Measurements from ENCODE around the gene IQGAP2.
"Not testable (repeated sequence)": the region's sequence is repeated elsewhere in the genome, so short reads cannot be mapped to it uniquely, and the experiment has no call there.

Gene IQGAP2

DNA sequence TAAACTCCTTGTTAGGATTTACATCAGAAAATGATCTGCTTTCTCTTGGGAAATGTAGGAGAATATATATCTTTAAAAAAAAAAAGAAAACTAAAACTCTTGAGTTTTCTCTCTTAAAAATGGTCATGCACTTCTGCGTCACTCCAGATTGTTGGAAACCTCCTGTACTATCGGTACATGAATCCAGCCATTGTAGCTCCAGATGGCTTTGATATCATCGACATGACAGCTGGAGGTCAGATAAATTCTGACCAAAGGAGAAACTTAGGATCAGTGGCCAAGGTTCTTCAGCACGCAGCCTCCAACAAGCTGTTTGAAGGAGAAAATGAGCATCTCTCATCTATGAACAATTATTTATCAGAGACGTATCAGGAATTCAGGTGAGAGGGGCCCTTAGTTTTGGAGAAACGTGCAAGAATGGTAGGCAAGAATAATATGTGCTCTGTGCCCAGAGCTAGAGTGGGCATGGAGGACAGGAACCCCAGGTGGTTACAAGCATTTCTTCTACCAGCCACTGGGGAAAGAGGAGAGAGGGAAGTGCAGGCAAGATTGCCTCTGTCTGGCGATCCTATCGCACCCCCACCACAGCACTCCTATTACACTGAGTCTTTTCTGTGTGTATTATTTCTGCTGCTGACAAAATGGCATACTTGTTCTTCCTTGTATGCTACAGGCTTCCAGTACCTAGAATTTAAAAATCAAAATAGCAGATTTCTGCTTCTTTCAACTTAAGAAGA is 271.4 kb downstream of the IQGAP2 start:
- DNase-seq: no peak

DNA sequence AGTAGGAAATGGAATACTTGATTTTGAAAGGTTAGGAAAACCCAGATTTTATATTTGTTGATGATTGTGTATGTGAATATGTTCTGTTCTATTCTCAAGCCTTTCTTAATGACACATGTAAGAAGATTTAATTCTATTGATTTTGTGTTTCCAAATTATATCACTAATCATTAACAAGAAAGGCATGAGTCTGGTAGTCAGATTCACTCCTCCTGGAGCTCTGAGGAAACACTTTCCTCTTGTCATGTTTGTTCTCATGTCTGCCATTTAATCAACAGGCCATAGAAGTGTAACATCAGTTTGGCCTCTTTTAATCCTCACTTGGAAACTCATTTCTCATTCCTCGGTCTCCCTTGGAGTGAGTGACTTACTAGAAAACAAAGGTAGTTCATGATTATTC is 272.3 kb downstream of the IQGAP2 start:
- no peak for DNase-seq

- DNase-seq: no peak
Measured at GRCh38 chr5:76677849-76678472, 274.9 kb downstream of the IQGAP2 start.

GRCh38 chr5:76679231-76679630 is 276.1 kb downstream of the IQGAP2 start:
- no peak for DNase-seq

- DNase-seq: not testable (repeated sequence)
Measured at GRCh38 chr5:76680826-76681225, 277.7 kb downstream of the IQGAP2 start.

- DNase-seq: no peak
Measured at GRCh38 chr5:76681287-76681686, 278.2 kb downstream of the IQGAP2 start.

GRCh38 chr5:76682387-76682786 is 279.3 kb downstream of the IQGAP2 start:
- DNase-seq: no peak

DNA sequence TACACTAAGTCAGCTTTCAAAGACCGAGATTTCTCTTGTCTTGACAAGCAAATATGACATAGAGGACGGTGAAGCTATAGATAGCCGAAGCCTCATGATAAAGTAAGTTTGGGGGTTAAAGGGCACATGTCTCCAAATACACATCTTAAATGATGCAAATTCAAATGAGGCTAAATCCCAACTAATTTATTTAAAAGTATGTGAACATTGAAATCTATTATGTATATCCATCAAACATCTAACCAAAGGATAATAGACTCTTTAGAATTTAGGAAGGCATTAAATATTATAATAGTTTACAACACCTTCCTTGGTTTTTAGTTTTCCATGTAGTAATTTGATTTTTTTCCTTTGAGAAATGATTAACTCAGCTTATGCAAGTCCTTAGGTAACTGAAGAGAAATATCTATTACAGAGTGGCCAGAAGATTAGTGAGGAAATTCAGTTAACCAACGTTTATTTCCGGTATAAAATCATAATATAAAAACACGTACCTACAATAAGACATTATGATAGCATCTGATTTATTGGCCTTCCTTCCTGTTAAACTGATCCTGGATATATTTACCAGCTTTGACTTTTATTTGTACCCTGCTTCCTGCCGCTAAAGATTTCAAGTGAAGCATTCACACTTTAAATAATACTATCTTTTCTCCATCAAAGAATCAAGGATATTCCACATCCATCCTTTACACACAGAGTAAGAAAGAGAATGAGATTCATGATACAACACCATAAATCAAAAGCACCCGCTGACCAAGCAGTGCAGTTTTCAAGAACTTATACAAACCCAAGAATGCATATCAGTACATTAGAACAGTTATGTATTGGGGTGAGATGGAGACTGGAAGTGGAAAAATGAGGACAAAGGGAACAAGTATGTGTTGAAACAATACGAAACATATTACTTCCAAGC is 281.0 kb downstream of the IQGAP2 start:
- DNase-seq: no peak

- DNase-seq: no peak
Measured at GRCh38 chr5:76684756-76685519, 281.9 kb downstream of the IQGAP2 start.

- DNase-seq: no peak
Measured at GRCh38 chr5:76685704-76686103, 282.6 kb downstream of the IQGAP2 start.

GRCh38 chr5:76688212-76688611 is 285.1 kb downstream of the IQGAP2 start:
- DNase-seq: no peak

DNA sequence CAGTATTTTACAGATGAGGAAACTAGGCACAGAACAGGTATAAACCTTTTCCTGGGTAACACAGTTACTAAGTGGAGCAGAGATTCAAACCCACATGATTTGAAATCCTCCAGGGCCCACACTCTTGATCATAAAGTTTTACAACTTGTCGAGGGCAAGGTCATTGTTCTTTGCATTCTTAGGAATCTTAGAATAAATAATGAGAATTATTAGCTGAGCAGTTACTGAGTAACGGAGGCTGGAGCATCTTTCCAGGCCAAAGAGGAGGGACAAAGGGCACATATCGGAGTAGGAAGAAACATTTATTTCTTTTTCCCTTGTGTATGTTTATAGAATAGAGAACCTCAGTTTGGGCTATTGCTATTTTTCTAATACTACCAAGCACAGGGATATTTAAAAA is 285.8 kb downstream of the IQGAP2 start:
- DNase-seq: no peak

DNA sequence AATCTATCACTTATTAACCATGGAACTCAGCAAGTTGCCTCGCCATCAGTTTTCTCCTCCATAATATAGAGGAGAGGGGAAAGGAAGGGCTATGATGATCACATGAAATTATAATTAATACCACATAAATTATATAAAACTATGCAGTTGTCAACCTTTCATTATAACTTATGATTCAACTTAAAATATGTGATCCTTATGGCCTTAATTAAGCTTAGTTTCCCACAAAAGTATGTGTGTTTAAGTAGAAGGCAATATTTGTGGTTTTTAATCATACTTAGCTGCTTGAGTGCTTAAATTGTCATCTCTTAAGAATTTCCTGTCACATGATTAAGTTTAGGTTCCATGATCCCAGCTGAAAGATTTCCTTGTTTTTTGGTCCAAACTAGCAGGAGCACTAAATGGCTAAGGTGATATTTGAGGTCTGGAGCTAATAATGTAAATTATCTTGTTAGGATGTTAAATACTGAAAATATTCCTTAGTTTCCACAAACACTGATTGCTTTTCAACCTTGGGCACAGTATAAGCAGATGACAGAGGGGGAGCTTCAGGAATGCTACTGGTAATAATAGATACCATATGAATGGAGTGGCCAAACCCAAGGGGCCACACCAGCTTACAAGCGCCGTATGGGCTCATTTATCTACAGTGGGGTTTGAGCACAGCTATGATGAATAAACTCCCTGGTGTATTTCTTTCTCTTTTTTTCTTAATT is 286.4 kb downstream of the IQGAP2 start:
- no peak for DNase-seq

- no peak for DNase-seq
Measured at GRCh38 chr5:76690037-76690679, 287.1 kb downstream of the IQGAP2 start.

DNA sequence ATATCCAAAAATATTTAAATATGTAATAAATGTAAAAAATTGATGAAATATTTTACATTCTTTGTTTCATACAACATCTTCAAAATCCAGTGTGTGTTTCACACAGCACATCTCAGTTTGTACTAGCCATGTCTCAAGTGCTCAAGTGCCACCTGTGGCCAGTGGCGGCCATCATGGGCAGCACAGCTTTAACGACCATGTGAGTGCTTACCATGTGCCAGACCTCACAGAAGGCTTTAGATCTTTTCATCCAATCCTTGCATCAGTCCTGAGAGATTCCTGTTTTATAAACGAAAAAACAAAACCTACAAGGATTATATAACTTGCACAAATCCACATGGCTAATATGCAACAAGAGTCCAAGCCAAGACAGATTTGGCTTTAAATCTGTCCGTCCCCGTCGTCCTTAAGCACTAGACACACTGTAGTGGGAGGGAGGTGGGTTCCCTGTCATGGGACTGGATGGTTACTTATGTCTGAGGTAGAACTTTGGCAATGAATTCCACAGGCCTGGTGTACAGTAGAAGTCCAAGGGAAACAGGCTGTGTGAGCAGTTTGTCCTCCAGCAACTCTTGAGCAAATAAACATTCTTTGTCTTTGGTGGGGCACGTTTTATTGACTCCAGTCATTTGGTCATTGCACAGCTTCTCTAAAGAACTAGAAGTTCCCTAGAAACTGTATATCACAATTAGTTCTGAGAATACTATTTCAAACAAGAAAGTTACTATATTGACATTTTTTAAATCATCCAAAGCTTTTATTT is 287.8 kb downstream of the IQGAP2 start:
- DNase-seq: no peak

DNA sequence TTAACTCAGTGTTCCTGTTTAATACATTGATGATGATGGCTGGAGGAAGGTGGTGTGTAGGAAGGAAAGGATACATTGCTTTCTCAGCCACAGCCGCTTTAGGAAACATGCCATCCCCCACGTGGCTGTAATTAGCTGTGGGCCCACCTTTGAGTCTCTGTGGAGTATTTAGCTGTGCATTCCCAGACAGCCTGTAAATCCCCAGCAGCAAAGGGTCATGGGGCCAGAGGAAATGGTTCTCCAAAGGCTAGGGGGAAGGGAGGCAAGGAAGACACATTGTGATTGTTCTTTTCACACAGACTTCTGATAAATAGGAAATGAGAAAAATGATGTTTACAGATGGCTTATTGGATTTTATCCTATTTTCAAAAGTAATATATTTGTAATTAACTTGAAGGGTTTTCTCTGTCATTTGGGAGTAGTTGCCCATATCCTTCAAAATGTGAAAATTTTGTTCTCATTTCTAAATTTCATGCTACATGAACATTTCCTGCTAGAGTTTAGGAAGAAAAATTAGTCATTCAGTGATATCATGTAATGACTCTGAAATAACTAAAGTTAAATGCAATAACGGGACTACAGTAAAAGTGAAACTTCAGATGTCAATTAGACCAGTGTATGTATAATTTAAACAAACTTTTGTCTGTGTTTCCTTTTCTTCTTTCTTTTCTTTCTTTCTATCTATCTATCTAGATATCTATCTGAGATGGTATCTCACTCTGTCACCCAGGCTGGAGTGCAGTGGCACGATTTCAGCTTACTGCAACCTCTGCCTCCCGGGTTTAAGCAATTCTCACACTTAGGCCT is 288.6 kb downstream of the IQGAP2 start:
- no peak for DNase-seq

DNA sequence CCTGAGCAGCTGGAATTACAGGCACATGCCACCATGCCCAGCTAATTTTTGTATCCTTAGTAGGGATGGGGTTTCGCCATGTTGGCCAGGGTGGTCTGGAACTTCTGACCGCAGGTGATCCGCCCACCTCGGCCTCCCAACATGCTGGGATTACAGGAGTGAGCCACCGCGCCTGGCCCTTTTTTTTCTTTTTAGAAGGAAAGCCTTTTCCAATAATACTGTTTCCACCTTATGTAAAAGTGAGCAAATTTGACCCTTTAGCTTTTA is 289.1 kb downstream of the IQGAP2 start:
- no peak for DNase-seq

DNA sequence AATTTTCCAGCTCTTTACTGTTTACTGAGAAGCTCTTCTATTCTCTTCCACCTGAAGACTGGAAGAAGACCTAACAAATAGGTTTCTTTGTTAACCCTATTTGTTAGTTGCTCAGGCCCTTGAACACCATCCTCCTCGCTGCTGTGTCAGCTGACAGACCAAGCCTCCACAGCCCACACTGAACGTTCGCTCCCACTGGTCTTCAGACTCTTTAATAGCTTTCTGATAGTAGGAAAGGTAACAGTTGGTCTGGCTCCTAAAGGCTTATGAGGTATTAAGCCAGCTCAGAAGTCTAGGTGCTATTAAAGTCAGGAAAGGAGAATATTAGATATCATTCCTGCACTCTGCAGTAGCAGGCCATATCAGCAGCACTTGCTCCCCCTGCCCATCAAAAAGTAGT is 289.6 kb downstream of the IQGAP2 start:
- no peak for DNase-seq

DNA sequence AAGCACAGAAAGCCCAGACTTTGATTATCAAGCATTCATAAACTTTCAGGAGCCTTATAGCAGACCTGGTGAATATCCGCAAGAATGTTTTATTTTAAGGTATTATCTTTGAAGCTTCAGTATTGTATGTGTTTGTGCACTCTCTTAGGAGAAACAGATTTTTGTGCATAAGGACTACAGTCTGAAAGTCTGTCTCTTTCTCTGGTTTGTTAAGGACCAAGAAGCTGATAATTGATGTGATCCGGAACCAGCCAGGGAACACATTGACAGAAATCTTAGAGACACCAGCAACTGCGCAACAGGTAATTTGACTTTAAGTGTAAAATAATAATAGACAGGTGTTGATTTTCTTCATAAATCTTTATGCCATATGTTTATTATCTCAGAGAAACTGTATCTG is 290.1 kb downstream of the IQGAP2 start:
- no peak for DNase-seq

- no peak for DNase-seq
Measured at GRCh38 chr5:76694317-76694716, 291.2 kb downstream of the IQGAP2 start.

Data from cerebellar nuclear complex (tissue), 1 donor.